Lower lobe of right lung (tissue), 2 donors: ENCODE data around the gene USHBP1. TPM values are rescaled to one million over a fixed set of nuclear protein-coding genes. Genes with fewer than 3 reads are reported as not detected.
A peak's percentile ranks its signal among the peaks of the same experiment; 100 is the strongest.

ENCODE experiments used
- ATAC-seq, 2 donors: fragments of 200-7000 bp; cut with Tn5 transposase; one replicate each; pipeline ENCODE4 v1.9.1; 2020 to 2022; ENCODE audit warnings: mild to moderate bottlenecking in 2 of 2, moderate library complexity in 2 of 2
- DNase-seq: peaks from one replicate; pipeline ENCODE4 v3.0.0-alpha.2; 2020
- H3K27ac ChIP-seq: fragments of 200-600 bp; one replicate; pipeline ENCODE4 v1.8.0; 2022
- H3K27me3 ChIP-seq: fragments of 200-600 bp; one replicate; pipeline ENCODE4 v1.8.0; 2022; ENCODE audit warnings: low read depth
- H3K36me3 ChIP-seq: fragments of 200-600 bp; one replicate; pipeline ENCODE4 v1.8.0; 2022; ENCODE audit warnings: mild to moderate bottlenecking
- H3K4me1 ChIP-seq: fragments of 200-600 bp; one replicate; pipeline ENCODE4 v1.8.0; 2022
- H3K4me3 ChIP-seq: fragments of 200-600 bp; one replicate; pipeline ENCODE4 v1.8.0; 2022; ENCODE audit warnings: mild to moderate bottlenecking
- H3K9me3 ChIP-seq: fragments of 200-600 bp; one replicate; pipeline ENCODE4 v1.8.0; 2022
- intact Hi-C: fragments of 100-400 bp; cut with DNase I; formaldehyde crosslinking; loops from one replicate; pipeline ENCODE4 v1.11.0; 2022
- total RNA-seq: library from RNA; stranded (reverse); fragmentation: NEBNext Ultra II Directional; extraction: Animal tissue kit (Norgen Biotek cat#: 25700); gene quantifications from one replicate; pipeline ENCODE4 v1.2.1, GENCODE V29; 2021
- TF ChIP-seq, protein P1 (sequence below): fragments of 200-600 bp; IDR thresholded peaks from one replicate; pipeline ENCODE4 v1.8.0; 2022; ENCODE audit warnings: antibody characterized with exemption, mild to moderate bottlenecking
- donor health status: DM: no; HTN: yes; CAD: no; lungs with severe emphysema.

Gene USHBP1
- total RNA-seq, 1 donor from 2014 or later: 8.2 TPM

GRCh38 chr19:17304386-17305215 lies 40.1 kb upstream of the USHBP1 start:
- Histone ChIP-seq H3K9me3 (no peaks in the 10 kb centered on the region), H3K4me1 (peaks cover 42% of the 10 kb centered on the region), H3K27me3 (no peaks in the 10 kb centered on the region), H3K4me3 (peak overlapping the region; percentile 68), H3K36me3 (no peaks in the 10 kb centered on the region), H3K27ac (peak overlapping the region; percentile 84)
- ATAC-seq (peak in 1 of 2 donors; percentile 31), DNase-seq (peak; percentile 70)
- intact Hi-C loops: no loop called here
- TF ChIP-seq, protein P1, sequence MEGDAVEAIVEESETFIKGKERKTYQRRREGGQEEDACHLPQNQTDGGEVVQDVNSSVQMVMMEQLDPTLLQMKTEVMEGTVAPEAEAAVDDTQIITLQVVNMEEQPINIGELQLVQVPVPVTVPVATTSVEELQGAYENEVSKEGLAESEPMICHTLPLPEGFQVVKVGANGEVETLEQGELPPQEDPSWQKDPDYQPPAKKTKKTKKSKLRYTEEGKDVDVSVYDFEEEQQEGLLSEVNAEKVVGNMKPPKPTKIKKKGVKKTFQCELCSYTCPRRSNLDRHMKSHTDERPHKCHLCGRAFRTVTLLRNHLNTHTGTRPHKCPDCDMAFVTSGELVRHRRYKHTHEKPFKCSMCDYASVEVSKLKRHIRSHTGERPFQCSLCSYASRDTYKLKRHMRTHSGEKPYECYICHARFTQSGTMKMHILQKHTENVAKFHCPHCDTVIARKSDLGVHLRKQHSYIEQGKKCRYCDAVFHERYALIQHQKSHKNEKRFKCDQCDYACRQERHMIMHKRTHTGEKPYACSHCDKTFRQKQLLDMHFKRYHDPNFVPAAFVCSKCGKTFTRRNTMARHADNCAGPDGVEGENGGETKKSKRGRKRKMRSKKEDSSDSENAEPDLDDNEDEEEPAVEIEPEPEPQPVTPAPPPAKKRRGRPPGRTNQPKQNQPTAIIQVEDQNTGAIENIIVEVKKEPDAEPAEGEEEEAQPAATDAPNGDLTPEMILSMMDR: no peak

GRCh38 chr19:17303940-17304267 lies 39.4 kb upstream of the USHBP1 start:
- Histone ChIP-seq H3K4me3 (peak overlapping the region; percentile 89), H3K27me3 (no peaks in the 10 kb centered on the region), H3K4me1 (peaks cover 42% of the 10 kb centered on the region), H3K36me3 (no peaks in the 10 kb centered on the region), H3K27ac (peak overlapping the region; percentile 84), H3K9me3 (no peaks in the 10 kb centered on the region)
- peak; percentile 0 to 21 for ATAC-seq
- peak; percentile 61 for DNase-seq
- intact Hi-C loops: no loop called here
- TF ChIP-seq, protein P1: no peak

- Histone ChIP-seq H3K9me3 (no peaks in the 10 kb centered on the region), H3K27ac (peak within 1 kb of the TSS; percentile 84), H3K36me3 (no peaks in the 10 kb centered on the region), H3K4me3 (peak within 1 kb of the TSS; percentile 89), H3K27me3 (no peaks in the 10 kb centered on the region), H3K4me1 (peaks cover 42% of the 10 kb centered on the region)
- intact Hi-C loops: no loop called here
- ATAC-seq: peak; percentile 90 to 91
- TF ChIP-seq, protein P1: peak; percentile 74
- peak; percentile 95 for DNase-seq
Measured at GRCh38 chr19:17303167-17303939, 38.8 kb upstream of the USHBP1 start, which contains the start of gene ABHD8. Gene ABHD8 (minus strand): TSS chr19:17303425. CDS start chr19:17301616, 1,809 bp downstream.

- TF ChIP-seq, protein P1: no peak
- Histone ChIP-seq H3K9me3 (no peaks in the 10 kb centered on the region), H3K27ac (peak overlapping the region; percentile 84), H3K27me3 (no peaks in the 10 kb centered on the region), H3K4me1 (peaks cover 42% of the 10 kb centered on the region), H3K4me3 (peak overlapping the region; percentile 89), H3K36me3 (peaks cover 4% of the 10 kb centered on the region)
- DNase-seq (peak; percentile 66), ATAC-seq (peak in 1 of 2 donors; percentile 1)
- intact Hi-C loops: no loop called here
Measured at GRCh38 chr19:17302391-17303166, 38.0 kb upstream of the USHBP1 start.

DNA sequence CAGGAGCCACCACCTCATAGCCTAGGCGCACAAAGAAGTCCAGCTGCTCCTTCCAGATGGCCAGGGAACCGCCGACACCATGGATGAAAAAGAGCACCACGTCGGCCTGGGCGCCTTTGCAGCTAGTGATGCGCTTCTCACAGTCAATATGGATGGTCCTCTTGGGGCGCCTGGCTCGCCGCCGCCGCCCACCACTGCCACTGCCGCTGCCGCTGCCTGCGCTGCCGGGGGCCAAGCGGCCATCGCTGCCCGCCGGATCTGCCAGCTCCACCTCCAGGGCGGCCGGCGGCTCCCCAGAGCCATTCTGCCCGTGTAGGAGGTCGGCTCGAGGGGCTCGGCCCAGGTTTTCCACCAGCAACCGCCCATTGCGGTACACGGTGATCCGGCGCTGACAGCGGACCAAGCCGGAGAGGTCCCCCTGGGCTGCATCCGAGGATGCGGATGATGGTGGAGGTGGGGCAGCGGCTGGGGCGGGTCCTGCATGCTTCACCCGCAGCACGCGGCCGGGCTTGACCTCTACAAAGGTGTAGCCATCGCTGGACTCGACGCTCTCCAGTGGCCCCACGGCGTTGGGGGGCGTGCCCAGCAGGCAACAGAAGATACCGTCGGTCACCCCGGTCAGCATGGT lies 36.6 kb upstream of the USHBP1 start:
- intact Hi-C loops: no loop called here
- H3K9me3 ChIP-seq: no peaks in the 10 kb centered on the region
- no peak overlapping the region for H3K4me3 ChIP-seq
- peaks cover 8% of the 10 kb centered on the region for H3K36me3 ChIP-seq
- no peak overlapping the region for H3K27ac ChIP-seq
- TF ChIP-seq, protein P1: no peak
- DNase-seq (peak; percentile 54), ATAC-seq (no peak)
- H3K4me1 ChIP-seq: peaks cover 31% of the 10 kb centered on the region
- H3K27me3 ChIP-seq: no peaks in the 10 kb centered on the region
